NCI-H2227 (cell line): ENCODE results near the gene JSRP1.

Source experiments
- DNase-seq: peaks from one replicate; lab custom pipeline; 2025; ENCODE audit not compliant: unreplicated experiment; lab: John Stamatoyannopoulos, UW

JSRP1 gene

DNA sequence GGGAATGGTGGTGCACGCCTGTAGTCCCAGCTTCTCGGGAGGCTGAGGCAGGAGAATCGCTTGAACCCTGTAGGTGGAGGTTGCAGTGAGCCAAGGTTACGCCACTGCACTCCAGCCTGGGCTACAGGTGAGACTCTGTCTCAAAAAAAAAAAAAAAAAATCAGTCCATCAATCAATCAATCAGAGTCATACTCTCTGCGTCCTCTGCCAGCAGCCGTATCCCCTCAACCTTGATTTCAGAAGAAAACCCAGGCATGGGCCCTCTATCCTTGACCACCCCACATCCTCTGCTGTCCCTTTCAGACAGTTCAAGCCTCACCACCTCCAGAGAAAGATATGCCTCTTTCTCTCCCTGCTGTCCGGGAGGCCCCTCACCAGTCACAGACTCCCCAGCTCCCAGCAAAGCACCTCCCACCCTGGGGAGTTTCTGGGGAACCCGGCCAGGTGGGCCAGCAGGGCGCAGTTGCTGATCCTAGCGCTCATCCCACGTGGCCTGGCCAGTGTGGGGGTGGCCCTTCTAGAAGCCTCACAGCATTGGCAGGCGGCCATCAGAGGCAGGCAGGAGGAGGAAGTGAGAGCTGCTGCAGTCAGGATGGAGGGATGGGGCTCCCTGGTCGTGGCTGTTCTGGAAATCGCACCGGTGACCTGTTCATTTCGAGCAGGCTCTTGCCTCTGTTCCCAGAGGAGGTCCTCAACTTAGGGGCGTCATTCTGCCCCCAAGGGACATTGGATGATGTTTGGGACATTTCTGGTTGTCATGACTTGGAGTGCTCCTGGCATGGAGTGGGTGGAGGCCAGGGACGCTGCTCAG, 10.2 kb upstream of the JSRP1 start:
- no peak for DNase-seq

DNA sequence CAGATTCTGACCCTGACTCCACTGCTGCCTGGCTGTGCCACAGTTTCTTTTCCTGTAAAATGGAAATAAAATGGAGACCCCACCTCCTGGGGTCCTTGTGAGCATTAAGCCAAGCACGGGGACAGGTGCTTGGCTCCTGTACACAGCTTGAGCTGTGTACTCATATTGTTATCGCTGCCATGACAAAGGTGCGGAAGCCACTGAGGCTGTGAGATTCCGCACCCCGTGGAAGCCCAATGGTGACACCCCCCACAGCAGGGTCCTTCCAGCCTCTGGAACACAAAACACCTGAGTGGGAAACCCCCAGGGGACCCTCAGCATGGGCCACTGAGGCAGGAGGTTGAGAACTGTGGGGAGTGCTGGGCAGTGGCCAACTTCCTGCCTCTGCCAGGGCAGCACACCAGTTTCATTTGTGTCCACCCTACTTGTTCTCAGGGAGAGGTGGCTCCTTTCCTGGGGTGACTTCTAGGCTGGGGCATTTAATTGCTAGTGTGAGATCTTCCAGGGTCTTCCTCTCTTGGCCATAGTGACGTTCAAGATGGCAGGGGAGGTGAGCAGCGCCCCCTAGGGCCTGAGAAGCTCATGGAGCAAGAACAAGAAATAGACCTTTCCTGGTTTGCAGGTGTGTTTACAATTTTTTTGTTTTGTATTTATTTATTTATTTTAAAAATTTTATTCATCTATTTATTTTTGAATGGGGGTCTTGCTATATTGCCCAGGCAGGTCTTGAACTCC, 5.4 kb upstream of the JSRP1 start:
- no peak for DNase-seq

DNA sequence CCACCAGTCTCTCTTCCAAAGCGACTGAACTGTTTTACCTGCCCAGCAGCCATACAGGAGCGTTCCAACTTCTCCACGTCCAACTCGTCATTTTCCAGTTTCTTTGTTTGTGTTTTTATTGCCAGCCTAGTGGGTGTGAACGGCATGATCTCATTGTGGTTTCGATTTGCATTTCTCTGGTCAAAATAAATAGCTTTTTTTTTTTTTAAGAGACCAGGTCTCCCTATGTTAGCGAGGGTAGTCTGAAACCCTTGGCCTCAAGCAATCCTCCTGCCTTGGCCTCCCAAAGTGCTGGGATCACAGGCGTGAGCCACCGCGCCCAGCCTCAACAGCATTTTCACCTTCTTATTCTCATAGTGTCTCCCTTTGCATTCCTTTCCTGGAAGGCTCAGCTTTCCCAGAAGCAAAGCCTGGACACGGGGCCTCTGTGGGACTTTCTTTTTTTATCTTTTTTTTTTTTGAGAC, 4.2 kb upstream of the JSRP1 start:
- no peak for DNase-seq

DNA sequence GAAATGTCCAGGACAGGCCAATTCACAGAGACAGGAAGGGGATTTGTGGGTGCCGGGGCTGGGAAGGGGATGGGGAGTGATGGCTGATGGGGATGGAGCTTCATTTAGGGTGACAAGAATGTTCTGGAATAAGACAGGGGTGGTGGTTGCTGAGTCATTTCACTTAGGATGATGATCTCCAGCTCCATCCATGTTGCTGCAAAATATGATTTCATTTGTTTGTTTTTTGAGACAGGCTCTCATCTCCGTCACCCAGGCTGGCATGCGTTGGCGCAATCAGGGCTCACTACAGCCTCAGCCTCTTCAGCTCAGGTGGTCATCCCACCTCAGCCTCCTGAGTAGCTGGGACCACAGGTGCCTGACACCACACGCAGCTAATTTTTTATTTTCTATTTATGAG, 3.1 kb upstream of the JSRP1 start:
- DNase-seq, result no peak

DNA sequence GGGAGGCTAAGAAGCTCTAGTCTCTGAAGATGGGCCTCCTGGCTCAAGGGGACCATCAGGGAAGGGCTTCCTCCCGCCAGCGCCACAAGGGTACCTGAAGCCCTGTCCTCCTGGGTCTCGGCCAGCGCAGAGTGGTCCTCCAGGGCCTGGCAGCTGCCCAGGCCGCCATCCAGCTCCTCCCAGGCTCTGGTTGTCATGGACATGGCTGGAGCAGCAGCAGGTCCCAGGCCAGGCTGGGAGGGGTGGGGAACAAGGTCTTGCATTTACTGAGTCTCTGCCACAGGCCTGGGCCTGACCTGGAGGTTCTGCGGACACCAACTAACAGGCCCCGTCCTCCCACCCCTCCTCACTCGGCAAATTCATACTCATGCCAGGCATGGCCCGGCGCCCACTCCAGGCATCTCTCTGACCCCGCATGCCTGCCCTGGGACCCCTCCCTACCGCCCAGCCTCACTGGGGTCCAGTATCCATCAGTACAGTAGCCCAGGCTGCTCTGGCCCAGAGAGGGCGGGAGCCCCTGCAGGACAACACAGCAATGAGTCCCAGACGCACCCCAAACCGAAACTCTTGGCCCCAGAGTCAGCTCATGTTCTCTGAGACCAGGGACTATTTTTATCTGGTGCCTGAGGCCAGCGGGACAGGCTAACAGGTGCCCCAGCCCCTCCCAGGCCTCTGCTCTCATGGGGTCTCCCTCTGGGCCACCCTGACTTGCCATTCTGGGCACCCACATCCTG, 938 bp downstream of the JSRP1 start:
- DNase-seq, result no peak

DNA sequence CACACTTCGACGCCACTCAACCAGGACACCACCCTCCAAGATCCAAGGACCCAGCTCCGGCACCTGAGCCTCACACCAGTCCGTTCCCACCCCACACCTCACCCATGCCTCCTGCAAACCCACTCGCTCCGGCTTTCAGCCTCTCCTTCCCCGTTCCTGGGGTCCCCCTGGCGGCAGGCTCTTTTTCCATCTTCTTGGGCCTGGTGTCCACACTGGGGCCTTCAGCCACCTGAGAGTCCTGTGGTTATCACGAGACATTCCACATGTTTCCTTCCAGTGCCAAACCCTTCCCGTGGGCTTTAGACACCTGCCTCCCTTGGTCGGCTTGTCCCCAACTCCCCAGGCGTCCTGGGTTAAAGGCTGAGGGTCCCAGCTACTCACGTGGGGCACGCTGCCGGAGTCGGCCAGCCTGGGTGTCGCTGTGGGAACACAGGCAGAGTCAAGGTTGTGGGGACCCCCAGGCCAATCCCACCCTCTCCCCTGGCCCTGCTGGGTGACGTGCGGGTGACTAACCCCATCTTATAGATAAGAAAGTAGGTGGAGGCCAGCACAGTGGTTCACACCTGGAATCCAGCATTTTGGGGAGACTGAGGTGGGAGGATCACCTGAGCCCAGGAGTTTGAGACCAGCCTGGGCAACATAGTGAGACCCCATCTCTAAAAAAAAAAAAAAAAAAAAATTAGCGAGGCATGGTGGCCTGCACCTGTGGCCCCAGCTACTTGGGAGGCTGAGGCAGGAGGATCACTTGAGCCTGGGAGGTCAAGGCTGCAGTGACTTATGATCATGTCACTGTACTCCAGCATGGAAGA, 1.9 kb downstream of the JSRP1 start:
- peak; percentile 42 for DNase-seq

DNA sequence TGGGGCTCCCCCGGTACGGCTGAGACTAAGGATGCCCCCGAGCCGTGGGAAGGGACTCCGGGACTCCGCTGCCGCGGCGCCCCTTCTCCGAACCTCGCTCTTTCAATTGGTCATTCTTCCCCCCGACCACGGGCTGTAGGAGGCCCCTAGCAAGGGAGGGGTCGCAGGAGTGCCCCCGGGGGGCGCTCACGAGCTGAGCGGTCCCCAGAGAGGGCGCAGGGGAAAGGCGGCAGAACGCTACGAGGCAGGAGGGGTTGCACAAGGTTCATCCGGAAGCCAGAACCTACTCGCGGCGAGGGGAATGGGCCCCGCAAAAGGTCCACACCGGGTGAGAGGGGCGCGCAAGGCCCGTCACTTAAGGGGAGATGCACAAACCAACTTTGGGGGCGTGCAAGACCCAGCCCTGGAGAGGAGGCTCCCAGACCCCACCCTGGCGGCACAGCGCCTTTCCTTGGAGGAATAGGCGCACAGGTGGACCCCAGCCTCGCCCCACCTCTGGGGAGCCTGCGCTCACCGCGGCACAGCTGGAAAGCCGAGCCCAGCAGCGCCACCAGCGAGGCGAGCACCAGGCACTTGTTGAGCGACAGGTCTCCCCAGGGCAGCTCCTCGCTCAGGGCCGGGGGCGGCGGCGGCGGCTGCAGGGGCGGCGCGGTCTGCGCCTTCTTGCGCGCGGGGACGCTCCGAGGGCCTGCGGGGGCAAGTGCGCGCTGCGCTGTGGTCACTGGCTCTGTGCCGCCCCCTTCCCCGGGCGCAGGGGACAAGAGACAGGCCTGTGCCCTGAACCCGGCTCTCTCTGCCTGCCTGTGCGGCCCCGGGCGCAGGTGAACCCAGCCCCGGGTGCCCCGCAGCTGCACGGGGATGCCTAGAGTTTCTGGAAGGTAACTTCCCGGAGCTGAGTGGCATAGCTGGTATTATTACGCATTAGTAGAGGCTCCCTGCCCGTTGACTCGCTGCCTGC, 2.8 kb downstream of the JSRP1 start:
- DNase-seq, result peak; percentile 52

DNA sequence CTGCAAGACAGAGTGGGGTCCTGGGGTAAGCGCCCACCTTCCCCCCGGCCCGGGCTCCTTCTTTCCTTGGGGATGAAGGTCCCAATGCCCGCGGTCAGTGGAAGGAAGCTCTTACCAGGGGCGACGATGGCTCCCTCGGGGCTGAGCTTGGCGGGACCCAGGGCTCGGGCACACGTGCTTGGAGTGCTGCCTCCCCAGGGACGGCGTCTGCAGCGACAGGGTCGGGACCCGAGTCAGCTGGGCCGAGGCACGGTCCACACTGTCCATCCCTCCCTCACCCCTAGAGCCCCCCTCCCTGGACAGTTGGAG, 3.5 kb downstream of the JSRP1 start:
- DNase-seq, result no peak

DNA sequence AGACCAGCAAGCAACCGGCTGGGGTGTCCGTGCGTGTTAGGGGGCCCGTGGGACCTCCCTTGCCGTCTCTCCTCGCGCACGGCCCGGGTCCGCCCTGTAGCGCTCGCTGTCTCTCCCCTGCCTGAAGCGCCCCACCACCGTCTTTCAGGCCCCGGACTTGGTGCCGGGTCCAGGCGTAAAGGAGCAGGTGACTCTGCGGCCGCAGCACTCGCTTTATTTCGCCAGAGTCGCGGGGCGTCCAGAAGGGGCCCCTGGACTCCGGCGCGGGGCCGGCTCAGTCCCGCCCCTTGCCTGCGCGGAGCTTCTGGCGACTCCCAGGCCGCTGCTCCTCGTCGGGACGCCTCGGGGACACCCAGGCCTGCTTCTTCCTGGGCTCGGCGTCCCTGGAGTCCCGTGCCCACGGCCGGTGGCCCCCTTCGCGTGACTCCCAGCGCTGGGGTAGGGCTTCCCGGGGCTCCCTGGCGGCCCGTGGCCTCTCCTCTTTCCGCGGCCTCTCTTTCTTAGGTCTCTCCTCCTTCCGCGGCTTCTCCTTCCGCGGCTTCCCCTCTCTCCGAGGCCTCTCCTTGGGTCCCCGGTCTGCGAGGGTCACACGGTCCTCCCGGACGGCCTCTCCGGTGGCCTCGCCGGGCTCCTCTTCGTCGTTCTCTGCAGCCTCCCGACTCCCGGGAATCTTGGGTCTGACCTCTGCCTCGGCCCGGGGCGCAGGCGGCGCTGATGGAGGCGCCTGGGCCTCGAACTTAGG, 4.0 kb downstream of the JSRP1 start:
- DNase-seq, result no peak

DNA sequence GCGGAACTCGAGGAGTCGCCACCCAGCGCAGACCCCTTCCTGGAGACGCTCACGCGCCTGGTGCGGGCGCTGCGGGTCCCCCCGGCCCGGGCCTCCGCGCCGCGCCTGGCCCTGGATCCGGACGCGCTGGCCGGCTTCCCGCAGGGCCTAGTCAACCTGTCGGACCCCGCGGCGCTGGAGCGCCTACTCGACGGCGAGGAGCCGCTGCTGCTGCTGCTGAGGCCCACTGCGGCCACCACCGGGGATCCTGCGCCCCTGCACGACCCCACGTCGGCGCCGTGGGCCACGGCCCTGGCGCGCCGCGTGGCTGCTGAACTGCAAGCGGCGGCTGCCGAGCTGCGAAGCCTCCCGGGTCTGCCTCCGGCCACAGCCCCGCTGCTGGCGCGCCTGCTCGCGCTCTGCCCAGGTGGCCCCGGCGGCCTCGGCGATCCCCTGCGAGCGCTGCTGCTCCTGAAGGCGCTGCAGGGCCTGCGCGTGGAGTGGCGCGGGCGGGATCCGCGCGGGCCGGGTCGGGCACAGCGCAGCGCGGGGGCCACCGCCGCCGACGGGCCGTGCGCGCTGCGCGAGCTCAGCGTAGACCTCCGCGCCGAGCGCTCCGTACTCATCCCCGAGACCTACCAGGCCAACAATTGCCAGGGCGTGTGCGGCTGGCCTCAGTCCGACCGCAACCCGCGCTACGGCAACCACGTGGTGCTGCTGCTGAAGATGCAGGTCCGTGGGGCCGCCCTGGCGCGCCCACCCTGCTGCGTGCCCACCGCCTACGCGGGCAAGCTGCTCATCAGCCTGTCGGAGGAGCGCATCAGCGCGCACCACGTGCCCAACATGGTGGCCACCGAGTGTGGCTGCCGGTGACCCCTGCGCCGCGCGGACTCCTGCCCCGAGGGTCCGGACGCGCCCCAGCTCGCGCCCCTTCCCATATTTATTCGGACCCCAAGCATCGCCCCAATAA, 4.8 kb downstream of the JSRP1 start:
- DNase-seq, result no peak

DNA sequence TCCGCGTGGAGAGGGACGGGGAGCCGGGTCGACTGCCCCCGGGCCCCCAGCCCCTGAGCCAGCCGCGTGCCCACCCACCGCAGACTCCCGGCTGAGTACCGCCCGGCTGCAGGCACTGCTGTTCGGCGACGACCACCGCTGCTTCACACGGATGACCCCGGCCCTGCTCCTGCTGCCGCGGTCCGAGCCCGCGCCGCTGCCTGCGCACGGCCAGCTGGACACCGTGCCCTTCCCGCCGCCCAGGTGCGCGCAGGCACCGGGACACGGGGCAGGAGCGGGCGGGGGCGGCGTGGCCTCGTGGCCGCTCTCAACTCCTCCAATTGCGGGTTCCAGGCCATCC, 5.5 kb downstream of the JSRP1 start:
- DNase-seq, result no peak

DNA sequence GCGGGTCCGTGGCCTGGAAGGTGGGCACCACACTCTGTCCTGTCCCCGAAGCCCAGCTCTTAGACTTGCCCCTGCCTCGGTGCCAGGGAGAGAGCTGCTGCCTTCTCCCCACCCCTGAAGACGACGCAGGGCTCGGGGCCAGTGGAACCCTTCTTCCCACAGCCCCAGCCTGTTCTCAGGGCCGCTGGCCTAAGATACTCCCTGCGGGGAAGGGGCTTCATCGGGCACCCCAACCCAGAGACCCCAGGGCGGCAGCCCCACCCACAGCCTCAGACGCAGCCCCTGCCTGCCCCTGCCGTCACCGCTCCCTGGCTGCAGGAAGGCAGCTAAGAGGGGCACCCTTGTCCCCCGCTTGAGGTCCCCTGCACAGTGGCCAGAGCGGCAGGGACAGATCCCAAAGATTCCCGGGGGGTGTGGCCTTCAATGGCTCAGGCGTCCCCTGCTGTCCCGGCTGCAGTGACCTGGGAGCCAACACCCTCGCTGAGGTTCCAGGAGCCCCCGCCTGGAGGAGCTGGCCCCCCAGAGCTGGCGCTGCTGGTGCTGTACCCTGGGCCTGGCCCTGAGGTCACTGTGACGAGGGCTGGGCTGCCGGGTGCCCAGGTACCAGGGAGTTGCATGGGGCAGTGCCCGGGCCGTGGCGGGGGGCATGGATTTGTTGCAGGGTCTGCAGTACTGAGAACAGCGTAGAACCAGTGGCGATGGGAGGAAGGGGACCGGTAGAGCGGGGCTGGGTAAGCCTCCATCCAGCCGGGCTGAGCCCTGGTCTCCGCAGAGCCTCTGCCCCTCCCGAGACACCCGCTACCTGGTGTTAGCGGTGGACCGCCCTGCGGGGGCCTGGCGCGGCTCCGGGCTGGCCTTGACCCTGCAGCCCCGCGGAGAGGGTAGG, 6.1 kb downstream of the JSRP1 start:
- no peak for DNase-seq

DNA sequence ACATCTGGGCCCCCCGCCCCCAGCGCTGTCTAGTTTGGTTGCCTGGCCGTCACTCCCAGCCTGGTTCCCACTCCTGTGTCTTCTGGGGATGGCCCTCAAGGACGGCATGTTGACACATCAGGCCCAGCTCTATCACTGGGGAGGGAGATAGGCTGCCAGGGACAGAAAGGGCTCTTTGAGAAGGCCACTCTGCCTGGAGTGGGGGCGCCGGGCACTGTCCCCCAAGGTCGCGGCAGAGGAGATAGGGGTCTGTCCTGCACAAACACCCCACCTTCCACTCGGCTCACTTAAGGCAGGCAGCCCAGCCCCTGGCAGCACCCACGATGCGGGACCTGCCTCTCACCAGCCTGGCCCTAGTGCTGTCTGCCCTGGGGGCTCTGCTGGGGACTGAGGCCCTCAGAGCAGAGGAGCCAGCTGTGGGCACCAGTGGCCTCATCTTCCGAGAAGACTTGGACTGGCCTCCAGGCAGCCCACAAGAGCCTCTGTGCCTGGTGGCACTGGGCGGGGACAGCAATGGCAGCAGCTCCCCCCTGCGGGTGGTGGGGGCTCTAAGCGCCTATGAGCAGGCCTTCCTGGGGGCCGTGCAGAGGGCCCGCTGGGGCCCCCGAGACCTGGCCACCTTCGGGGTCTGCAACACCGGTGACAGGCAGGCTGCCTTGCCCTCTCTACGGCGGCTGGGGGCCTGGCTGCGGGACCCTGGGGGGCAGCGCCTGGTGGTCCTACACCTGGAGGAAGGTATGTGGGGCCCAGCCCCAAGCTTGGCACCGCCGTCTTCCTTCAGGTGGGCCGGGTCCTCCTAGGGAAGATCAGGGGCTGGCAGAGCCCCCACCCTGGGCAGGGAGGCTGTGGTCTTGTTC, 7.0 kb downstream of the JSRP1 start, which contains the start of gene AMH:
Gene AMH (plus strand): TSS at position 314 of the 857 bp plus-strand sequence. CDS start 10 bp downstream, at position 324.
- DNase-seq, result no peak

DNA sequence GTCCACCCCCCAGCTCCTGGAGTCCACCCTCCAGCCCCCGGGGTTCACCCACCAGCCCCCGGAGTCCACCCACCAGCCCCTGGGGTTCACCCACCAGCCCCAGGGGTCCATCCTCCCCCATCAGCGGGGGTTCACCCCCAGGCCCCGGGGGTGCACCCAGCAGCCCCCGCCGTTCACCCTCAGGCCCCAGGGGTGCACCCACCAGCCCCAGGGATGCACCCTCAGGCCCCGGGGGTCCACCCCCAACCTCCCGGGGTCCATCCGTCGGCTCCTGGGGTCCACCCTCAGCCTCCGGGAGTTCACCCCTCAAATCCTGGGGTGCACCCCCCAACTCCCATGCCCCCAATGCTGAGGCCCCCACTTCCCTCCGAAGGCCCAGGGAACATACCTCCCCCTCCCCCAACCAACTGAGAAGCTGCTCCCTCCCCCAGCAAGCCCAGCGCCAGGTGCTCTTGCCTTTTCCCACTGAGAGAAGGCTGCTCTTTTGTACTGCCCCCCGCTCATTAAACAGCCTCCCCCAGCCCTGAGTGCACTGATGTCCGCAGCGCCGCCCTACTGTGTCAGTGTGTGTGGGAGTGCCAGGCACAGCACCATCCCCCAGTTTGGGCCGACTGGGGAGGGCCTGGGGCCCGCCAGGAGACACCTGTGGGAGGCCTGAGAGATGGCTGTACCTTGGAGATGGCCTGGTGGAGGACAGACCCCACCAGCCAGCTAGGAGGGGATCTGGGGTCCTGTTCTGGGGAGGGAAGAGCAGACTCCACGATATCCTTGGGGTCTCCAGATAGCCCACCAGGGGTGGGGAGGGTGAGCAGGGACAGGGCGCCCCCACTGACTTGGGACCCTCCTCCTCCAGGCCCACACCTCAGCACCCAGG, 7.8 kb downstream of the JSRP1 start:
- DNase-seq, result no peak

DNA sequence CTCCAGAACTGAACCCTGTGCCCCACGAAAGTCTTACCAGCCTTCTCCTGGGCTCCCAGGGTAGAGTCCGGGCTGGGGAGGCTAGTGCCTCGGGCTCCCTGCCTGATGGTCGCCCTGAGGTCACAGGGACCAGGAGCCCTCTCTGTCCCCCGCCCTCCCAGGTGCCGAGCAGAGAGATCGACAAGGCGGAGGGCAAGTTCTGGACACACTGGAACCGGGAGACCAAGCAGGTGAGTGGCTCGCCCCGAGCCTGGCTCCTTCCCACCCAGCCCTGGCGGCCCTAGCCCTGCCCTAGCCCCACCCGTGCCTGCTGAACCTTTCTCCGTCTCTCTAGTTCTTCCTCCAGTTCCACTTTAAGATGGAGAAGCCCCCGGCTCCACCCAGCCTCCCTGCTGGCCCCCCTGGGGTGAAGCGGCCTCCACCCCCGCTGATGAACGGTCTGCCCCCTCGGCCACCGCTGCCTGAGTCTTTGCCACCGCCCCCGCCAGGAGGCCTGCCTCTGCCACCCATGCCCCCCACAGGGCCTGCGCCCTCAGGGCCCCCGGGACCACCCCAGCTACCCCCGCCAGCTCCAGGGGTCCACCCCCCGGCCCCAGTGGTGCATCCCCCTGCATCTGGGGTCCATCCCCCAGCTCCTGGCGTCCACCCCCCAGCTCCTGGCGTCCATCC, 8.7 kb downstream of the JSRP1 start:
- DNase-seq, result no peak
